ENCODE data around the gene HJURP.

Gene HJURP

GRCh38 chr2:233829193-233830110 is 24.9 kb downstream of the HJURP start:
- no peak for DNase-seq

- no peak for DNase-seq
These were observed 25.7 kb downstream of the HJURP start for GRCh38 chr2:233828546-233829192.

- no peak for DNase-seq
These were observed 30.0 kb downstream of the HJURP start for GRCh38 chr2:233824373-233824772.

GRCh38 chr2:233823731-233824121 is 30.6 kb downstream of the HJURP start:
- DNase-seq, result no peak

- no peak for DNase-seq
These were observed 31.3 kb downstream of the HJURP start for GRCh38 chr2:233822781-233823730.

- DNase-seq, result no peak
These were observed 32.1 kb downstream of the HJURP start for GRCh38 chr2:233822101-233822771.

GRCh38 chr2:233821709-233822100 is 32.6 kb downstream of the HJURP start:
- DNase-seq, result no peak

- DNase-seq, result no peak
These were observed 33.1 kb downstream of the HJURP start for GRCh38 chr2:233821196-233821595.

GRCh38 chr2:233820774-233821105 is 33.6 kb downstream of the HJURP start:
- no peak for DNase-seq

- DNase-seq, result no peak
These were observed 34.2 kb downstream of the HJURP start for GRCh38 chr2:233819884-233820773.

GRCh38 chr2:233818639-233819621 is 35.4 kb downstream of the HJURP start:
- no peak for DNase-seq

GRCh38 chr2:233817995-233818638 is 36.2 kb downstream of the HJURP start:
- no peak for DNase-seq

GRCh38 chr2:233817361-233817911 is 36.9 kb downstream of the HJURP start:
- no peak for DNase-seq

GRCh38 chr2:233816771-233817170 is 37.6 kb downstream of the HJURP start:
- DNase-seq, result no peak

GRCh38 chr2:233816334-233816733 is 38.0 kb downstream of the HJURP start:
- DNase-seq, result no peak

- DNase-seq, result no peak
These were observed 38.5 kb downstream of the HJURP start for GRCh38 chr2:233815861-233816260.

- DNase-seq, result peak; percentile 25
These were observed 40.1 kb downstream of the HJURP start for GRCh38 chr2:233814056-233814835.

GRCh38 chr2:233813236-233814055 is 40.9 kb downstream of the HJURP start:
- DNase-seq, result no peak
